Measurements from ENCODE around the gene IFT88. TPM values are rescaled to one million over a fixed set of nuclear protein-coding genes. Genes with fewer than 3 reads are reported as not detected.

Gene IFT88
- polyA plus RNA-seq, 1 of the 3 experiments (the other 2 are of a cell fraction): 6.2 TPM

DNA sequence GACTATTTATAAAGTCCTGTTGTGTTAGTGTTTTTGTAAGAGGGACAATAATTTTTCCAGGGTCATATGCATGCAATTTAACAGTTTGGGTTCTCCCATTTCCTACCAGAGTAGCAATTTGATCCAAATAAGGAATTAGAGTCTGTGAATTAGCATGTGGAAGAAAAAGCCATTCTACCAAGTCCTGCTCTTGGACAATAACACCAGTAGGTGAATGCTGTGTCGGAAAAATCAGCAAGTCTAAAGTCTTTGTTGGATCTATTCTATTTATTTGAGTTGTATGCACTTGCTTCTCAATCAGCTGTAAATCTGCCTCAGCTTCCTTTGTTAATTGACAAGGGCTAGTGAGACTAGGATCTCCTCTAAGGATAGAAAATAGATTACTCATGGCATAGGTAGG lies 115.1 kb downstream of the IFT88 start (continued):
- TF ChIP-seq, protein P1, sequence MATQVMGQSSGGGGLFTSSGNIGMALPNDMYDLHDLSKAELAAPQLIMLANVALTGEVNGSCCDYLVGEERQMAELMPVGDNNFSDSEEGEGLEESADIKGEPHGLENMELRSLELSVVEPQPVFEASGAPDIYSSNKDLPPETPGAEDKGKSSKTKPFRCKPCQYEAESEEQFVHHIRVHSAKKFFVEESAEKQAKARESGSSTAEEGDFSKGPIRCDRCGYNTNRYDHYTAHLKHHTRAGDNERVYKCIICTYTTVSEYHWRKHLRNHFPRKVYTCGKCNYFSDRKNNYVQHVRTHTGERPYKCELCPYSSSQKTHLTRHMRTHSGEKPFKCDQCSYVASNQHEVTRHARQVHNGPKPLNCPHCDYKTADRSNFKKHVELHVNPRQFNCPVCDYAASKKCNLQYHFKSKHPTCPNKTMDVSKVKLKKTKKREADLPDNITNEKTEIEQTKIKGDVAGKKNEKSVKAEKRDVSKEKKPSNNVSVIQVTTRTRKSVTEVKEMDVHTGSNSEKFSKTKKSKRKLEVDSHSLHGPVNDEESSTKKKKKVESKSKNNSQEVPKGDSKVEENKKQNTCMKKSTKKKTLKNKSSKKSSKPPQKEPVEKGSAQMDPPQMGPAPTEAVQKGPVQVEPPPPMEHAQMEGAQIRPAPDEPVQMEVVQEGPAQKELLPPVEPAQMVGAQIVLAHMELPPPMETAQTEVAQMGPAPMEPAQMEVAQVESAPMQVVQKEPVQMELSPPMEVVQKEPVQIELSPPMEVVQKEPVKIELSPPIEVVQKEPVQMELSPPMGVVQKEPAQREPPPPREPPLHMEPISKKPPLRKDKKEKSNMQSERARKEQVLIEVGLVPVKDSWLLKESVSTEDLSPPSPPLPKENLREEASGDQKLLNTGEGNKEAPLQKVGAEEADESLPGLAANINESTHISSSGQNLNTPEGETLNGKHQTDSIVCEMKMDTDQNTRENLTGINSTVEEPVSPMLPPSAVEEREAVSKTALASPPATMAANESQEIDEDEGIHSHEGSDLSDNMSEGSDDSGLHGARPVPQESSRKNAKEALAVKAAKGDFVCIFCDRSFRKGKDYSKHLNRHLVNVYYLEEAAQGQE (IDR thresholded peaks at IDR 0.05; ENCODE audit: low read depth, low read length): no peak
- TF ChIP-seq NFIC (IDR thresholded peaks at IDR 0.05; ENCODE audit: borderline replicate concordance) (no peak), MEF2A (IDR thresholded peaks at IDR 0.05; ENCODE audit: borderline replicate concordance, low read depth) (no peak)
- TF ChIP-seq, protein P2, sequence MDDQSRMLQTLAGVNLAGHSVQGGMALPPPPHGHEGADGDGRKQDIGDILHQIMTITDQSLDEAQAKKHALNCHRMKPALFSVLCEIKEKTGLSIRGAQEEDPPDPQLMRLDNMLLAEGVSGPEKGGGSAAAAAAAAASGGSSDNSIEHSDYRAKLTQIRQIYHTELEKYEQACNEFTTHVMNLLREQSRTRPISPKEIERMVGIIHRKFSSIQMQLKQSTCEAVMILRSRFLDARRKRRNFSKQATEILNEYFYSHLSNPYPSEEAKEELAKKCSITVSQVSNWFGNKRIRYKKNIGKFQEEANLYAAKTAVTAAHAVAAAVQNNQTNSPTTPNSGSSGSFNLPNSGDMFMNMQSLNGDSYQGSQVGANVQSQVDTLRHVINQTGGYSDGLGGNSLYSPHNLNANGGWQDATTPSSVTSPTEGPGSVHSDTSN (IDR thresholded peaks at IDR 0.05): no peak

DNA sequence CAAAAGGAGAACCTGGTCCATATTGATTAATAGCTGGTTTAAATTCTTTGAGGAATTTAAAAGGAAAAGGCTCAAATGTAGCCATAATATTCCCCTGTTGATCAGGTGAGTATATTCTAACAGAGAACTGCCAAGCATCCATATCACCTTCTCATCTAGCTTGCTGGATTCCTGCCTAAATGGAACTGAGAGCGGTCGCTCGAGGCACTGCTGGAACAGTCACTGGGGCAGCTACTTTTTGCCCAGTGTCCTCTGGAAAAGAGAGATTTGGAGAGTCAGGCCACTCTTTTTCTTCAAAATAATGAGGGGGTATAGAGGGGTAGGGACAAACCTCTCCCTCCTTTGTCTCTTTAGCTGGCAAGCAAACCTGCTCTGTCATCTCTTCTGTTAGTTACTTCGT lies 117.1 kb downstream of the IFT88 start:
- TF ChIP-seq POLR2AphosphoS5 (IDR thresholded peaks at IDR 0.05; ENCODE audit: low read depth, low read length) (no peak), EP300 (IDR thresholded peaks at IDR 0.05; ENCODE audit: borderline replicate concordance in 1 of 2, low read depth in 1 of 2, low read length in 1 of 2) (no peak), RXRA (IDR thresholded peaks at IDR 0.05; ENCODE audit: borderline replicate concordance, low read depth) (no peak), GATA2 (CRISPR knock-in tag; IDR thresholded peaks at IDR 0.05) (no peak), ELF1 (IDR thresholded peaks at IDR 0.05) (no peak), RCOR1 (IDR thresholded peaks at IDR 0.05; ENCODE audit: low read length) (no peak), TAF1 (IDR thresholded peaks at IDR 0.05; ENCODE audit: borderline replicate concordance, low read depth, low read length) (no peak)
- Histone ChIP-seq H4K20me1 (ENCODE audit: insufficient read depth) (no peaks in the 10 kb centered on the region), H3K9ac (no peak overlapping the region), H3K9me2 (no peaks in the 10 kb centered on the region), H3K4me3 (ENCODE audit: low read depth in 2 of 2, low read length in 1 of 2) (no peak overlapping the region), H3F3A (replicated peaks; ENCODE audit: insufficient read depth) (no peaks in the 10 kb centered on the region), H3K4me2 (no peak overlapping the region), H3K79me2 (ENCODE audit: insufficient read depth) (no peaks in the 10 kb centered on the region), H3K27me3 (ENCODE audit: insufficient read depth) (no peaks in the 10 kb centered on the region), H3K9me3 (no peaks in the 10 kb centered on the region), H3K27ac (ENCODE audit: low read depth in 2 of 2, low read length in 1 of 2) (no peak overlapping the region), H2AFZ (ENCODE audit: low read depth) (no peak overlapping the region), H3K4me1 (ENCODE audit: control insufficient read depth in 1 of 2, insufficient read depth in 2 of 2, low read depth in 1 of 2, low read length in 1 of 2) (no peaks in the 10 kb centered on the region), H3K36me3 (replicated peaks in 1 of 2; ENCODE audit: control insufficient read depth in 1 of 2, insufficient read depth in 2 of 2, low read length in 1 of 2) (no peaks in the 10 kb centered on the region)
- DNase-seq: no peak
- ChIA-PET CTCF (no interaction called here), POLR2A (no interaction called here)
- 88% methylated on average over 4 of the region's 4 CpGs for WGBS (ENCODE audit: low lambda C conversion rate)

DNA sequence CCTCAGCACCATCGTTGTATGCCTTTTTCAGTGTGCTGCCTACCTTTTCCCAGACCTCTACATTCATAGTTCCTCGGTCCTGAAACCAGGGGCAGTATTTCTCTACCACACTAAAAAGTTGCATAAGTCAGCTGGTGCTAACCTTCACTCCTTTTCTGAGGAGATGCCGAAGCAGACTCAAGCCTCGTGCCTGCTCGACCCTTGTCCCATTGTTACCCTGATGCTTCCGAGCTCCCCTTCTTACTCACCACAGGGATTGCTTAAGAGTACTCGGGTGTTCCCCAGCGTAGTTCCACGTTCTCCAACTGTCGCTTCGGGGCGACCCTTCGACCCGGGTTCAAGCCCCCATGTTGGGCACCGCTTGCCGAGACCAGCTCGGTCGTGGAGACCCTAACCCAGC lies 117.6 kb downstream of the IFT88 start:
- H3K79me2 ChIP-seq (ENCODE audit: insufficient read depth): no peaks in the 10 kb centered on the region
- POLR2A ChIA-PET: no interaction called here
- H2AFZ ChIP-seq (ENCODE audit: low read depth): no peak overlapping the region
- no peaks in the 10 kb centered on the region for H3F3A ChIP-seq (replicated peaks; ENCODE audit: insufficient read depth)
- no peaks in the 10 kb centered on the region for H3K9me3 ChIP-seq
- CTCF ChIA-PET: no interaction called here
- TF ChIP-seq YY1 (IDR thresholded peaks at IDR 0.05; ENCODE audit: low read depth) (no peak), MXI1 (IDR thresholded peaks at IDR 0.05; ENCODE audit: low read depth, low read length) (no peak), EZH2phosphoT487 (IDR thresholded peaks at IDR 0.05; ENCODE audit: borderline replicate concordance, low read depth) (no peak), CHD2 (IDR thresholded peaks at IDR 0.05; ENCODE audit: low read length, partially characterized antibody) (no peak), JUND (IDR thresholded peaks at IDR 0.05) (no peak), EP300 (IDR thresholded peaks at IDR 0.05; ENCODE audit: borderline replicate concordance in 1 of 2, low read depth in 1 of 2, low read length in 1 of 2) (no peak), FOXJ3 (CRISPR knock-in tag; IDR thresholded peaks at IDR 0.05) (no peak), GATA2 (CRISPR knock-in tag; IDR thresholded peaks at IDR 0.05) (no peak), RCOR1 (IDR thresholded peaks at IDR 0.05; ENCODE audit: low read length) (no peak), SMC3 (IDR thresholded peaks at IDR 0.05; ENCODE audit: low read depth, low read length) (no peak), TCF12 (IDR thresholded peaks at IDR 0.05) (no peak)
- TF ChIP-seq, protein P2 (IDR thresholded peaks at IDR 0.05): no peak
- TF ChIP-seq, protein P3, sequence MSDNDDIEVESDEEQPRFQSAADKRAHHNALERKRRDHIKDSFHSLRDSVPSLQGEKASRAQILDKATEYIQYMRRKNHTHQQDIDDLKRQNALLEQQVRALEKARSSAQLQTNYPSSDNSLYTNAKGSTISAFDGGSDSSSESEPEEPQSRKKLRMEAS (IDR thresholded peaks at IDR 0.05; ENCODE audit: low read depth): no peak
- TF ChIP-seq, protein P4, sequence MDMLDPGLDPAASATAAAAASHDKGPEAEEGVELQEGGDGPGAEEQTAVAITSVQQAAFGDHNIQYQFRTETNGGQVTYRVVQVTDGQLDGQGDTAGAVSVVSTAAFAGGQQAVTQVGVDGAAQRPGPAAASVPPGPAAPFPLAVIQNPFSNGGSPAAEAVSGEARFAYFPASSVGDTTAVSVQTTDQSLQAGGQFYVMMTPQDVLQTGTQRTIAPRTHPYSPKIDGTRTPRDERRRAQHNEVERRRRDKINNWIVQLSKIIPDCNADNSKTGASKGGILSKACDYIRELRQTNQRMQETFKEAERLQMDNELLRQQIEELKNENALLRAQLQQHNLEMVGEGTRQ (IDR thresholded peaks at IDR 0.05; ENCODE audit: borderline replicate concordance, low read depth, low read length): no peak
- 90% methylated on average over 18 of the region's 18 CpGs for WGBS (ENCODE audit: low lambda C conversion rate)
- no peaks in the 10 kb centered on the region for H4K20me1 ChIP-seq (ENCODE audit: insufficient read depth)
- H3K9me2 ChIP-seq: no peaks in the 10 kb centered on the region
- H3K4me1 ChIP-seq (ENCODE audit: control insufficient read depth in 1 of 2, insufficient read depth in 2 of 2, low read depth in 1 of 2, low read length in 1 of 2): no peaks in the 10 kb centered on the region
- no peak for DNase-seq
- H3K4me3 ChIP-seq (ENCODE audit: low read depth in 2 of 2, low read length in 1 of 2): no peak overlapping the region
- no peaks in the 10 kb centered on the region for H3K27me3 ChIP-seq (ENCODE audit: insufficient read depth)
- no peak overlapping the region for H3K27ac ChIP-seq (ENCODE audit: low read depth in 2 of 2, low read length in 1 of 2)
- no peak overlapping the region for H3K9ac ChIP-seq
- no peak overlapping the region for H3K4me2 ChIP-seq
- H3K36me3 ChIP-seq (replicated peaks in 1 of 2; ENCODE audit: control insufficient read depth in 1 of 2, insufficient read depth in 2 of 2, low read length in 1 of 2): no peaks in the 10 kb centered on the region
